ENCODE data around the gene NRF1. TPM values are rescaled to one million over a fixed set of nuclear protein-coding genes. Genes with fewer than 3 reads are reported as not detected.
"Not testable (repeated sequence)": the region's sequence is repeated elsewhere in the genome, so short reads cannot be mapped to it uniquely, and the experiment has no call there.

NRF1 gene
- total RNA-seq, 1 donor: 14.0 TPM

DNA sequence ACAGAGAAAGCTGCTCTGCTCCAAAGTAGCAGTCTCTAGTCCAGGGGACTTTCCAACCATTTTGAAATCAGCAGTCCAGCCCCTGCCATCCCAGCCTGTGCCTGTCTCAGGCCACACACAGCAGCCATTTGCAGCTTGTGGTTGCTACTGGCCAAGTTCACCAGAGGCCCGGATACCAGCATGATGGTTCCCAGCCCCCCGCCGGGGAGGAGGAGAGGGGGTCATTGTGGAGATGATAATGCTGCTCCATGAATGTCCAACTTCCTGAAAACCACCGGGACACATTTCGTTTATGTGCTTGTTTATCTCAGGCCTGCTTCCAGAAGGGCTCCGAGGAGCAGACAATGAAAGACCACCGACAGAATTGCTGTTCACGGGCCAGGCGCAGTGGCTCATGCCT lies 181.2 kb downstream of the NRF1 start:
- no peak for TF ChIP-seq CTCF (IDR thresholded peaks at IDR 0.05; ENCODE audit: insufficient read depth, low read length)
- no peak for DNase-seq (ENCODE audit: low read depth)
- no peak overlapping the region for H3K4me3 ChIP-seq (ENCODE audit: low read depth, low read length)

DNA sequence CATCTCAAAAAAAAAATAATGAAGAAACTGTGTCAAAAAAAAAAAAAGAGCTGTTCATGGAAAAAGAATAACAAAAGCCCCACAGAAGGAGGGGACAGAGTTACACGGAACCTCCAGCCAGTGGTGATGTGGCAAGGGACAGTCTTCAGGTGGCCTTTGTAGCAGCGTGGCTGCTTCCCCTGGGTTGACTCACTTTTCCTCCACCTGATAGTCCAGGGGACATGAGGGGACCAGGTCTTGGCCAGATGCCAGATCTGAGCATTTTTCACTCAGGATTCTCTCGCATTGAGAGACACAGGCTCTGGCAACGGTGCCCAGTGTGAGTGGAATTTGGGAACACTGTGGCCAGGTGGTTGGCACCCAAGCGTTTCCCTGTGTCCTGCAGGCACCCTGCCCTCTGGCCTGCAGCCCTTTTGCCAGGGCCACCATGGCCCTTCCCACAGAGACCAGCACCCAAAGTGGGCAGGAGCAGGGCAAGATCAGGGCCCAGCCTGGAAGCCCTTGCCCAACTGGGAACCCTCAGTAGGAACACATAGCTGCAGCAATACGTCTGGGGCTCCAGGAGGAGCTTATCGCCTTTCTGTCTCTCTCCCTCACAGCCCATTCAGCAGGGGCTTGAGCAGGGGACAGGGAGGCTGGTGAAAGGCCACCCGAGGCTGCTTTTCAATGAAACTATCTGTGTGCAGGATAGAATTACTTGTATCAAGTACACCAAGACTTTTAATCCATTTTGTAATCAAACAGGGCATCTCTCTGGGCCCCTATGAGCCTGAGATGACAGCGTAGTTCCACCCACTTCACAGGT lies 182.2 kb downstream of the NRF1 start:
- no peak for TF ChIP-seq CTCF (IDR thresholded peaks at IDR 0.05; ENCODE audit: insufficient read depth, low read length)
- no peak for DNase-seq (ENCODE audit: low read depth)

DNA sequence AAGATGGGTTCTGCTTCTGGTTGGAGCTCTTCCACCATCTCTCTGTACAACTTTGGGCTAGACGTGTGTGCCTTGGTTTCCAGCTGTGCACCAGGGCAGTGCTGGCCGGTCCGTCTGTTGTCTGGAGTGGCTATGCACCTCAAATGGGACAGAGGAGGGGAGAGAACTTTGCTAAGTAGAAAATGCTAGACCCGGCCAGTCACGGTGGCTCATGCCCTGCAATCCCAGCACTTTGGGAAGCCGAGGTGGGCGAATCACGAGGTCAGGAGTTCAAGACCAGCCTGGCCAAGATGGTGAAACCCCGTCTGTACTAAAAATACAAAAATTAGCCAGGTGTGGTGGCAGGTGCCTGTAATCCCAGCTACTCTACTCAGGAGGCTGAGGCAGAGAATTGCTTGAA lies 182.9 kb downstream of the NRF1 start:
- not testable (repeated sequence) for H3K4me3 ChIP-seq (ENCODE audit: low read depth, low read length)

More for the DNA sequence above, 182.2 kb downstream of the NRF1 start:
- no peak overlapping the region for H3K4me3 ChIP-seq (ENCODE audit: low read depth, low read length)

DNA sequence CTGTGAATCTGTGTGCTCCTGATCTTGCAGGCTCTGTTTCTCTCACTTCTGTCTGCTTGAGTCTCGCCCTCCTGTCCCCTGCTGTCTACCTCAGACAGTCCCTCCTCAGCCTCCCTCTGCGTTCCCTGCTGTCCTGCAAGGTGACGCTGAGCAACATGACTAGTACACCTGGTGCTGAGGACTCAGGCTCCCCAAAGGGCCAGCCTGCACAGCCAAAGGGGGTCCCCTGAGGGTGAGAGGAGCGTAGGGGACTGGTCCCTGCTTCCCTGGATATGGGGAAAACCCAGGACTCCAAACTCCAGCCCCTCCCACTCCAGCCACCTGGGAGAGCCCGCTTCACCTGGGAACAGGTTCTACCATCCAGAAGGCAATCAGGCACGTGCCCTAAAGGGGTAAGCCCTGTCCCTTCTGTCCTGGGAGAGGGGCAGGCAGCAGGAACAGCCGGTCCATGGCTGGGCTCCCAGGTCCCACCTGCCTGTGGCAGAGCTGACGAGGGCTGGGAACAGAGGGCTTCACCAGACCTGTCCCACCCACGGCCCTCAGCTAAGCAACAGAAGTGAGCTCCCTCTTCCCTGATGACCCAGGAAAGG lies 184.8 kb downstream of the NRF1 start:
- DNase-seq (ENCODE audit: low read depth): no peak
- TF ChIP-seq CTCF (IDR thresholded peaks at IDR 0.05; ENCODE audit: insufficient read depth, low read length): no peak
- H3K4me3 ChIP-seq (ENCODE audit: low read depth, low read length): no peak overlapping the region

More for the DNA sequence above, 182.9 kb downstream of the NRF1 start:
- not testable (repeated sequence) for DNase-seq (ENCODE audit: low read depth)

DNA sequence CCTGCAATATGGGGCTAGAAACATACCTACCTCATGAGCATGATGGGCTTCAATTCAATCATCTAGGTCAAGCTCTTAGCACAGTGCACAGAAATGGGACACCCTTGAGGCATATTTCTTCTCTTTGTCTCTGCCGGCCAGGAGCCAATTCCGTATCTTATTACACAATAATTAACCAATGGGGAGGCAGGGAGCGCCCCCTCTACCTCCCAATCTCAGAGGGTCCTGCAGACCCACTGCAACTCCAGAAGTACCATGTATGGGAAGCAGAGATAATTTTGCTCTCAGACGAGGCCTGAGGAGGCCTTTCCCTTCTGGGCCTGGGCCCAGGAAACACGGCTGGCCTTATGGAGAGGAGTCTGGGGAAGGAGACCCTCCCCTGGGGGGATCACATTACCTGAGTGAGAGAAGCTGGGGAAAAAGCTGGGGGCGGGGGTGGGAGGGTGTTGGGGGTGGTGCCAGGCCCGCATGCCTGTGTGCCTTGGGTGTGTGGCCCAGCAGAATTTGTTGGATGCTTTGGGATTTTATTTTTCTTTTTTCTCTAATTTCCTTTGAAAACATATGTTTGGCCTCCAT lies 185.8 kb downstream of the NRF1 start:
- H3K4me3 ChIP-seq (ENCODE audit: low read depth, low read length): no peak overlapping the region
- no peak for TF ChIP-seq CTCF (IDR thresholded peaks at IDR 0.05; ENCODE audit: insufficient read depth, low read length)
- DNase-seq (ENCODE audit: low read depth): no peak

DNA sequence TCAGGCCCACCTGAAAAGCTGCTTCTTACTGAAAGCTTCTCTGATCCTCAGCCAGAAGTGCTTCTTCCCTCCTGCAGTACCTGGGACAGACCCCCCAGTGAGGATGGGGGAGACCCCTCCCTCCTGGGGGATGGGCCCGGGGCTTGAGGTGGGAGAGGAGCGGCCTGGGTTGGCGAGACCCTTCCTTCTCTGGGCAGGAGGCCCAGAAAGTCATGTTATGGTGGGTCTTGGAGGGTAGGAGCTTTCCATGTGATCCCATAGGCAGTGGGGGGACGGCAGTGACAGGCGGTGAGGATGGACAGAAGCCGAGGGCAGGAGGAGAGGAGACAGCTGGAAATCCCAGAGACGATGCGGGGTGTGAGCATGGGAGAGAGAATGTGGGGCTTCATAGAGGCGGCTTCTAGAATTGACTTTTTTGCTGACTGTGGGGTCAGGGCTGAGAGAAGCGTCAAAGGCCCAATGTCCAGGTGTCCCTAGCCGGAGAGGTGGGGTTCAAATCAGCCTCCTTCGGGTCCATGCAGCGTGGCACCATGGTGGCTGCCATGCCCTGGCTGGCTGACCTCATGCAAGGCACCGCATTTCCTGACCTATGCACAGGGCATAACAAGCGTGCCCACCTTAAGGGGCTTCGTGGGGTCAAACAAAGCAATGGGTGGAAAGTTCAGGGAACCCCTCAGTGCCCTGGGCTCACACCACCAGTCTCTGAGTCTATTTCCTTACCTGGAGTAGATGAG lies 187.3 kb downstream of the NRF1 start:
- no peak for DNase-seq (ENCODE audit: low read depth)
- no peak for TF ChIP-seq CTCF (IDR thresholded peaks at IDR 0.05; ENCODE audit: insufficient read depth, low read length)
- H3K4me3 ChIP-seq (ENCODE audit: low read depth, low read length): no peak overlapping the region
